NAMALWA (cell line): ENCODE results near the gene RELT.

Source experiments
- DNase-seq: peaks from one replicate; pipeline ENCODE4 v3.0.0-alpha.2; 2015; ENCODE audit warnings: low spot score

RELT gene

DNA sequence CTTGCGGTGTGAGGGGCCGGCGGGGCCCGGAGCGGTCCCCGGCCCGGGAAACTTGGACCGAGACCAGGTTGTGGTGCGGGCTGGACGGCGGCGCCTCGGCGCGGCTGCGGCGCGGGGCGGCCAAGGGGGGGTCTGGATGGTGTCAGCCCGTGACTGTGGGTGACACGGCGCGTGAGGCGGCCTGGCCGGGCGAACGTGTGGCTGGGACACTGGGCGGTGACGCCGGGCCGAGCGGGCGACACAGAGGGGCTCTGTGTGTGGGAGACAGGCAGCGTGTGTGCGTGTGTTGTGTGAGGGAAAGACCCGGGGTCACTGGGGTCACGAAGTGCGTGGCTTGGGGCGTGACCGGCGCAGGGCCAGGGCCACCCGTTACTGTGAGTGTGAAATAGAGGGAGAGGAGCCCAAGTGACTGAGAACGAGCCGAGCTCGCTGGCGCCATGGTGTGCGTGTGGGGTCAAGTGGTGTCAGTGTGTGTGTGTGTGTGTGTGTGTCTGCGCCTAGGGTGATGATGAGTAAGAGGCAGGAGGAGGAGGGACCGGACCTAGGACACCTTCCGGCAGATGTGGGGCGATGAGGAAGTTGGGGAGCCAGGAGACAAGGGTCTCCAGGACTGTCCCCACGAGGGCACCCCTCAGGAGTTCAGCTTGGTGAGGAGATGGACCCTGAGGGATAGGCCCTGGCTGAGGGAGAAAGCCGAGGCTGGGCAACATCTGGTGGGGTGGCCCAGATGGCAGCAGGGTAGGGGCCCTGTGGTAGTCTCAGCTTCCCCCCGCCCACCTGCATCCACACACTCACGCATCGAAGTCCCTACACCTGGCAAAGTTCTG, 817 bp downstream of the RELT start:
- DNase-seq, result peak; percentile 67

GRCh38 chr11:73379189-73379880, 3.1 kb downstream of the RELT start:
- no peak for DNase-seq

GRCh38 chr11:73380331-73380730, 4.1 kb downstream of the RELT start:
- no peak for DNase-seq

DNA sequence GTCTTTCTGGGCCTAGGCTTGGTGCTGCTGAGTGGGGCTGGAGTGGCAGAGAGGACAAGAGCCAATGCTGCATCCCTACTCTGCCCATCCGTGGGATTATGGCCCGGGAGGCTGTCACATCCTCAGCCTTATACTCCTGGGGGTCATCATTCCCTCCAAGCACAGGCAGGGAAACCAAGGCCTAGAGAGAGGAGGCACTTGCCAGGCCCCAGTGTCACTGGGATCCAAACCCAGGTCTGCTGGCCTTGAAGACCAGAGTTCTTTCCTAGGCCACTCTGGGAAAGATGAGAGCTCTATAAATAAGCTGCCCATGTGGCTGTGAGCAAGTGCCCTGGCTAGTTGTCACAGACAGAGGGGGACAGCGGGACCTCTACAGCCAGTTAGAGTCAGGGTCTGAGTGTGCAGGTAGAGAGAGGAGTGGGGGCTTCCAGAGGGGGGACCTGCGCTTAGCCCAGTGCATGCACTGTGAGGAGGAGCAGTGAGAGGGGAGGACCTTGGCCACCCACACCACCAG, 4.8 kb downstream of the RELT start:
- no peak for DNase-seq

DNA sequence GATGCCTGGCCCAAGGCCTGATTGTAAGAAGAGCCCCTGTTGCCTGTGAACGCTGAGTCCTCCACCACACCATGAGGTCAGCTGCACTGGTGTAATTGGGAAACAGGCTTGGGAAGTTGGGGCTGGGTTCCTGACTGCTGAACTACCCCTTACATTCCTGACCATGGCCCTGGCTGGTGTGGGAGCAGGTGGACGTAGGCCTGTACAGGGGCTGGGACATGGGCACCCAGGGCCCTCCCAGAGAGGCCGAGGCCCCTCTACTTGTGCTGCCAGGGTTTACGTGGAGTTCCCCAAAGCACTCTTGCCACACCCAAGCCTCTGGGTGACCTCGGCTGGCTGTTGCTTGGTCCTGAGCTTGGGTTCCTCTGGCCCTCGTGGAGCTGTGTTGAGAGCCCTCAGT, 5.4 kb downstream of the RELT start:
- no peak for DNase-seq

DNA sequence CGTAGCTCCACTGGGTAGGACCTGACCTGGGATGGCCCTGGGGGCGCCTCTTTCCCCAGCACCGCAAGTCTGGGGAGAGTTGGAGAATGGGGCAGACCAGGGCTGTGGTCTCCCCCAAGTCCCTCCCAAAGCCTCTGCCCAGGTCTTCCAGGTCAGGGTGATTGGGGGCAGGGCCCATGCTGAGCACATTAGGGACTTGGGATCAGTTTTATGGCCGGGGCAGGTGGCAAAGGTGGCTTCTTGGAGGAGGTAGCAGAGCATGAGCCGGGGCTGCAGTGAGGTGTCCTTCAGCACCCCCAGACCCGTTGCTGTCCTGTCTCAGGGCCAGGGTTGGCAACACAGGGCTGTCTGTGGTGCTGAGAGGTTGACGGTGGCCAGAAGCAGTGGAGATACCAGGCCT, 6.0 kb downstream of the RELT start:
- DNase-seq, result no peak

DNA sequence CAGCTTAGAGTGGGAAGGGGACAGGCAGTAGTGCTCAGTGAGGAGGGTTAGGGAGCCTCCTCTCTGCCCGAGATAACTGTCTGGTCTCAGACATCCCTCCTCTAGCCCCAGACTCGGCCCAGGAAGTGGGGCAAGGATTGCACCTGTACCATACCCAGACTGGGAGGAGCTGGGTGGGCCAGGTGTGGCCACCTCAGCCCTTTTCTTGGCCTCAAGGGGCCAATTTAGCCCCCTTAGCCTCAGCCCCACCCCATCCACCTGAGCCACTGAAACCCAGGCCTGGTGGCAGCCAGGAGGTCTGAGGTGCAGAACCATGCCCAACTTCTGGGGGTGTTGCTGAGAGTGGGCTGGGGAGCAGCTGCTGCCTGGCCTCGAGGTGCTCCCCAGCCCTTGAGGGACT, 6.5 kb downstream of the RELT start:
- DNase-seq, result peak; percentile 42

- peak; percentile 71 for DNase-seq
These were observed 7.3 kb downstream of the RELT start for GRCh38 chr11:73383249-73384124.

DNA sequence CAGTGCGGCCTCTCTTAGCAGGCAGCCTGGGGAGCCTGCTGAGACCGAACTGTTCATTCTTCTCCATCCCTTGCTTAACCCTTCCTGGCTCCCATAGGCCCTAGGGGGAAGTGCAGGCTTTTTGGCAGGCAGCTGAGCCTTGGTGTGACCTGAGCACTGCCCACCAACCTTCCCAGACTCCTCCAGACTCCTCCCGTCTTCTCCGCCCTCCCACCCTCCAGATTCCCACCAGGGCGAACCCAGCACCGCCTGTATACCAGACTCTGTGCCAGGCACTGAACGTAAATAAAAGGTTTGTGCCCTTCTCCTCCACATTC, 7.9 kb downstream of the RELT start:
- no peak for DNase-seq

GRCh38 chr11:73384531-73384871, 8.3 kb downstream of the RELT start:
- no peak for DNase-seq

- peak; percentile 90 for DNase-seq
These were observed 8.9 kb downstream of the RELT start for GRCh38 chr11:73384872-73385689.

DNA sequence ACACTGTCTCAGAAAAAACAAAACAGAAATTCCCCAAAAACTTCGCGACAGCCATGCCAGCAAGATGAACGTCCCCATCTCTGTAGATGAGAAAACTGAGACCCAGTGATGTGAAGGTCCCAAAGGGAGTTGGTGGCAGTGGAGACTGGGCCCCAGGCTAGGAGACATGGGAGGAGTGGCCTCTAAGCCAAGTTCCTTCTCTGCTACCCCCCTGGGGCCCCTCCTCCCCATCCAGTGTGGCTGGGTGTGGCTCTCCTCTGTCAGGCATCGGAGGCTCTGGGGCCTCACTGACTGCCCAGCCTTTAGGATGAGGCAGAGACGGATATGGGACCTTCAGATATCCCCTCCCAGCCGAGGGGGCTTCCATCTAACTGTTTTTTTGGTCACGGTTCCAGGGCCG, 9.8 kb downstream of the RELT start:
- peak; percentile 65 for DNase-seq

GRCh38 chr11:73386546-73386945, 10.3 kb downstream of the RELT start:
- DNase-seq, result peak; percentile 47

GRCh38 chr11:73387594-73388264, 11.5 kb downstream of the RELT start:
- DNase-seq, result no peak

DNA sequence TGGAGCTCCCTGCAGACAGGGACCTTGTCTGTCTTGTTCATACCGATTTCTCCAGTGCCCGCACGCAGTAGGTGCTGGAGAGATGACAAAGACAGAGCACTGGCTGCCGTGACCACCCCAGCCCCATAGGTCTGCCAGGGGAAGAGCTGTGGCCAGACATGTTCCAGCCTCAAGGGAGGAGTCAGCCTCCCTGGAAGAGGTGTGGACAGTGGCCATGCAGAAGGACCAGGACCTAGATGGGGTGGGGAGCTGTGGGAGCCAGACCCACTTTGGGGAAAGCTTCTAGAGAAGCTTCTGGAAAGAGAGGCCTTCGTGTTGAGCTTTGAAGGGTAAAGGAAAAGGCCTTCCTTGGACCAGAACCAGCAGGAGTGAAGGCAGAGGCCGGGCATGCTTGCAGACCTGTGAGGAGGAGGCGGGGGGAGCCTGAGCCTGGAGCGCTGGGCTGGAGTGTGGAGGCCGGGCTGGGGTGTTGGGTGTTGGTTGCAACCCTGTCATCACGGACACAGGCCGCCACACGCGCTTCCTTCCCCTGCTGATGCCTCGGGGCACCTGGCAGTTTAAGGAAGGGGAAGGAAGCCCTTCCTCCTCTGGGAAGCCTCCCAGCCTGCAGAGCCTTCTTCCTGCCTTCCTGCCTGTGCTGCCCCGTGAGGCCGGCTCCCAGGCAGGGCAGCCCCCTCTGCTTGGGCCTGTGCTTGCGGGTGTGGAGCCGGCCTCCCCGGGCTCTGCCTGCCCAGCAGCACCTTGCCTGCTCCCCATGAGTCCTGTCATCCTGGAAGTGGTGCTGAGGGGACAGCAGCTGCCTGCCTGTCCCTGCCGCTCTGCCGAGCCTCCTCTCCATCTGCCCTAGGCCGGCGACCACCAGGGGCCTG, 12.3 kb downstream of the RELT start:
- no peak for DNase-seq

DNA sequence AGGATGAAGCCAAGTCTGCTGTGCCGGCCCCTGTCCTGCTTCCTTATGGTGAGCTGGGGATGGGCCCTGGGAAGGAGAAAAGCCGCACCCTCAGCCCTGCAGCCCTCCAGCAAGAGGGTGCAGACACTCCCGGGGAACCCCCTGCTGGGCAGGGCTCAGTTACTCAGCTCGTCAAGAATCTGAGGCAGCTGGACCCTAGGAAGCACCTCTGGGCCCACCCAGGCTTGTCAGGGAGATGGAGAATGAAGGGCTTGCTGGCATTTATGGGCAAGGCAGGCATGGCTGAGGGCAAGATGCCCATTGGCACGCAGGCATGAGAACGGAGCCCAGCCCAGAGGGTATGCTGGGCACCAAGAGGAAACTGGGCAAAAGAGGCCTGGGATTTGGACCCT, 12.9 kb downstream of the RELT start:
- no peak for DNase-seq

DNA sequence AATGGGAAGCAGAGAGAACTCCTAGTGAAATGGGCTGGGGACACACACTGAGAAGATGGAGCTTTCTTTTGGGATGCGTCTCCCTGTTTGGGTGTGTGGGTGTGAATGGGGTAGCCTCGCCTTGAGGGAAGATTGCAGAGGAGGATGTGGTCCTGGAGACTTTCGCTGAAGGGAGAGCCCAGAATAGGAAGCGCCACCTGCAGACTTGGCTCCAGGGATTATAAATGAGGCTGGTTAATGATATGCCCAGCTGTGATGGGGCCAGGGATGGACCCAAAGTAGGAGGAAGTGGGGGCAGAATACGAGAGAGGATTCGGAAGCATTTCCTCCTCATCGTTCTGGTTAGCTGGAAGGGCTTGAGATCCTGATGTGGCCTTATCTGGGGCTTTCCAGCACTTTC, 13.7 kb downstream of the RELT start:
- no peak for DNase-seq

- no peak for DNase-seq
These were observed 14.7 kb downstream of the RELT start for GRCh38 chr11:73390601-73391565.

- DNase-seq, result no peak
These were observed 15.5 kb downstream of the RELT start for GRCh38 chr11:73391665-73392064.
